WI38 (cell line): ENCODE measurements around the gene PLXDC1.

ENCODE experiments used
- H3K4me3 ChIP-seq: 2 replicates; pipeline ENCODE4 v1.5.1; 2011; ENCODE audit warnings: low read depth, mild to moderate bottlenecking, control low read depth, low read length
- TF ChIP-seq, protein P1 (sequence below): IDR thresholded peaks from 2 replicates; pipeline ENCODE4 v1.5.1; 2012; ENCODE audit warnings: low read depth, mild to moderate bottlenecking, control low read depth, low read length

The PLXDC1 gene

DNA sequence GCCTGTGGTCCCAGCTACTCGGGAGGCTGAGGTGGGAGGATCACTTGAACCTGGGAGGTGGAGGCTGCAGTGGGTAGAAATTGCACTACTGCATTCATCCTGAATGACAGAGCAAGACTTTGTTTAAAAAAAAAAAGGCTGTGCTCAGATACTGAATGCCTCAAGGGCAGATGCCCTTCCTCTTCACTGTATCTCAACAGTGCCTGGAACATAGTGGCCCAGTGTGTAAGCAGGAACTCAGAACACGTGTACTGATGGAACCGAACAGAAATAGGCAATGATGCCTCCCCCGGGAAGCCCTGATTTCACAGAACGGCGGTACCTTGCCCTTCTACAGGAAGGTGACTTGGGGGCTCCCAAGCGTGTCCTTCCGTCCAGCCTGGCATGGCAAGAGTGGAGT, 46.8 kb downstream of the PLXDC1 start:
- TF ChIP-seq, protein P1, sequence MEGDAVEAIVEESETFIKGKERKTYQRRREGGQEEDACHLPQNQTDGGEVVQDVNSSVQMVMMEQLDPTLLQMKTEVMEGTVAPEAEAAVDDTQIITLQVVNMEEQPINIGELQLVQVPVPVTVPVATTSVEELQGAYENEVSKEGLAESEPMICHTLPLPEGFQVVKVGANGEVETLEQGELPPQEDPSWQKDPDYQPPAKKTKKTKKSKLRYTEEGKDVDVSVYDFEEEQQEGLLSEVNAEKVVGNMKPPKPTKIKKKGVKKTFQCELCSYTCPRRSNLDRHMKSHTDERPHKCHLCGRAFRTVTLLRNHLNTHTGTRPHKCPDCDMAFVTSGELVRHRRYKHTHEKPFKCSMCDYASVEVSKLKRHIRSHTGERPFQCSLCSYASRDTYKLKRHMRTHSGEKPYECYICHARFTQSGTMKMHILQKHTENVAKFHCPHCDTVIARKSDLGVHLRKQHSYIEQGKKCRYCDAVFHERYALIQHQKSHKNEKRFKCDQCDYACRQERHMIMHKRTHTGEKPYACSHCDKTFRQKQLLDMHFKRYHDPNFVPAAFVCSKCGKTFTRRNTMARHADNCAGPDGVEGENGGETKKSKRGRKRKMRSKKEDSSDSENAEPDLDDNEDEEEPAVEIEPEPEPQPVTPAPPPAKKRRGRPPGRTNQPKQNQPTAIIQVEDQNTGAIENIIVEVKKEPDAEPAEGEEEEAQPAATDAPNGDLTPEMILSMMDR, result no peak
- no peak overlapping the region for H3K4me3 ChIP-seq

- no peak overlapping the region for H3K4me3 ChIP-seq
- TF ChIP-seq, protein P1, result no peak
These were observed 47.4 kb downstream of the PLXDC1 start for GRCh38 chr17:39104046-39104445.

- TF ChIP-seq, protein P1, result no peak
- no peak overlapping the region for H3K4me3 ChIP-seq
These were observed 50.3 kb downstream of the PLXDC1 start for GRCh38 chr17:39101091-39101490.

DNA sequence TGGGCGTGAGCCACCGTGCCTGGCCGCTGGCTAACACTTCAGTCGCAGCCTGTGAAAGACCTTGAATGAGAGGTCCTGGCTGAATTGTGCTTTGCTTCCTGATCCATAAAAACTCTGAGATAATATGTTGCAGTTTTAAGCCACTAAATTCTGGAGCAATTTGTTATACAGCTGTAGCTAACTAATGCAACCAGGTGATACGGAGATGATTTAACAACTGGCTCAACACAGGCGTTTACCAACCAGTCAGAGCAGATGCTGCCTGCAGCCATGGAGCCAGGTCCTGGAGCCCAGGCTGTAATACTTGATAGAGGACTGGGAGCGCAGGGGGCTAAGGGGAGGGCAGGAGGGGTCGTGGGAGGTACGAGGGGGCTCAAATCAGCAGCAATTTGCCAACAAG, 50.9 kb downstream of the PLXDC1 start:
- no peak overlapping the region for H3K4me3 ChIP-seq
- TF ChIP-seq, protein P1, result no peak

GRCh38 chr17:39099663-39100286, 51.7 kb downstream of the PLXDC1 start:
- TF ChIP-seq, protein P1, result no peak
- H3K4me3 ChIP-seq, result no peak overlapping the region

- H3K4me3 ChIP-seq, result no peak overlapping the region
- TF ChIP-seq, protein P1, result no peak
These were observed 52.8 kb downstream of the PLXDC1 start for GRCh38 chr17:39098588-39098987.

DNA sequence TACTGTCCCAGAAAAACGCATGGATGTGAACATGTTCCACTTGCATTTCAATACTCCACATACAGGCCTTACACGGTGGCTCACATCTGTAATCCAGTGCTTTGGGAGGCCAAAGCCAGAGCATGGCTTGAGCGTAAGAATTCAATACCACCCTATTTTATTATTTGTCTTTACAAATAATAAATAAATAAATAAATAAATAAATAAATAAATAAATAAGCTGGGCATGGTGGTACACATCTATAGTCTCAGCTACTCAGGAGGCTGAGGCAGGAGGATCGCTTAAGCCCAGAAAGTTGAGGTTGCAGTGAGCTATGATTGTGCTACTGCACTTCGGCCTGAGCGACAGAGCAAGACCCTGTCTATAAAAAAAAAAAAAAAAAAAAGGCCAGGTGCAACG, 53.9 kb downstream of the PLXDC1 start:
- H3K4me3 ChIP-seq, result no peak overlapping the region
- TF ChIP-seq, protein P1, result no peak
